Smooth muscle cell (in vitro differentiated cells): ENCODE data around the gene BFSP1. TPM values are rescaled to one million over a fixed set of nuclear protein-coding genes. Genes with fewer than 3 reads are reported as not detected.

Experiments used
- DNase-seq: peaks from one replicate; lab custom pipeline; 2025; ENCODE audit not compliant: unreplicated experiment; lab: John Stamatoyannopoulos, UW
- H2AFZ ChIP-seq: fragments of 200-600 bp; sonication (generic); 2 replicates; pipeline ENCODE4 v1.6.0; 2016; ENCODE audit warnings: antibody characterized with exemption, low read depth, mild to moderate bottlenecking
- H3F3A ChIP-seq: fragments of 200-600 bp; sonication (generic); 2 replicates; pipeline ENCODE4 v1.6.0; 2017; ENCODE audit warnings: antibody characterized with exemption, low read depth
- H3K27ac ChIP-seq: fragments of 200-600 bp; sonication (generic); 2 replicates; pipeline ENCODE4 v1.5.1; 2016; ENCODE audit warnings: low read depth, mild to moderate bottlenecking
- H3K27me3 ChIP-seq: fragments of 200-600 bp; sonication (generic); 2 replicates; pipeline ENCODE4 v1.6.1; 2016; ENCODE audit warnings: low read depth, mild to moderate bottlenecking
- H3K36me3 ChIP-seq: fragments of 200-600 bp; sonication (generic); 2 replicates; pipeline ENCODE4 v1.5.1; 2016; ENCODE audit warnings: low read depth
- H3K4me1 ChIP-seq: fragments of 200-600 bp; sonication (generic); 2 replicates; pipeline ENCODE4 v1.5.1; 2016; ENCODE audit warnings: low read depth
- H3K4me2 ChIP-seq: fragments of 200-600 bp; sonication (generic); 2 replicates; pipeline ENCODE4 v1.6.0; 2016; ENCODE audit warnings: mild to moderate bottlenecking
- H3K4me3 ChIP-seq: fragments of 200-600 bp; sonication (generic); 2 replicates; pipeline ENCODE4 v1.5.1; 2016; ENCODE audit warnings: mild to moderate bottlenecking
- H3K79me2 ChIP-seq: fragments of 200-600 bp; sonication (generic); 2 replicates; pipeline ENCODE4 v1.6.0; 2016; ENCODE audit warnings: low read depth, mild to moderate bottlenecking
- H3K9ac ChIP-seq: fragments of 200-600 bp; sonication (generic); 2 replicates; pipeline ENCODE4 v1.6.0; 2016; ENCODE audit warnings: low read depth
- H3K9me3 ChIP-seq: fragments of 200-600 bp; sonication (generic); replicated peaks from 2 replicates; pipeline ENCODE4 v1.5.1; 2016; ENCODE audit warnings: low read depth
- H4K20me1 ChIP-seq: fragments of 200-600 bp; sonication (generic); 2 replicates; pipeline ENCODE4 v1.6.0; 2016; ENCODE audit warnings: low read depth
- CTCF ChIP-seq: fragments of 200-600 bp; sonication (generic); IDR thresholded peaks from 2 replicates; pipeline ENCODE4 v1.5.1; 2017; ENCODE audit warnings: borderline replicate concordance, mild to moderate bottlenecking, antibody characterized with exemption; ENCODE audit not compliant: insufficient read depth, poor library complexity, severe bottlenecking
- WGBS: methylation state at CpG from one replicate; pipeline ENCODE4 v1.1.7; 2016; ENCODE audit warnings: low lambda C conversion rate; 5-methylcytosine and 5-hydroxymethylcytosine counted together
- polyA plus RNA-seq: library from polyadenylated mRNA; unstranded; fragments of >200 nt; fragmentation: Nextera tagmentation; extraction: Ambion mirVana; gene quantifications from 2 replicates; pipeline ENCODE4 v1.2.1, GENCODE V29; 2016
- total RNA-seq: library from RNA; depleted of rRNA; stranded (reverse); fragments of >200 nt; gene quantifications from 2 replicates; pipeline ENCODE4 v1.2.3, GENCODE V29; 2014

The BFSP1 gene
- total and polyA plus RNA-seq, 2 experiments from 2014 or later = 0.76 to 1.6 TPM

- no peak overlapping the region for H3K27ac ChIP-seq
- H3K4me3 ChIP-seq = no peak overlapping the region
- H2AFZ ChIP-seq = no peak overlapping the region
- H3K79me2 ChIP-seq = no peaks in the 10 kb centered on the region
- no peaks in the 10 kb centered on the region for H3F3A ChIP-seq
- H3K9ac ChIP-seq = no peak overlapping the region
- no peak for DNase-seq
- no peaks in the 10 kb centered on the region for H3K9me3 ChIP-seq
- no peak for TF ChIP-seq CTCF
- H3K4me2 ChIP-seq = no peak overlapping the region
- no peaks in the 10 kb centered on the region for H3K4me1 ChIP-seq
- no peaks in the 10 kb centered on the region for H3K27me3 ChIP-seq
- H3K36me3 ChIP-seq = no peaks in the 10 kb centered on the region
- no peaks in the 10 kb centered on the region for H4K20me1 ChIP-seq
- 86% methylated on average over 7 of the region's 7 CpGs for WGBS
Measured at GRCh38 chr20:17466641-17467040, 64.5 kb downstream of the BFSP1 start.

- Histone ChIP-seq H3K27ac (no peak overlapping the region), H3K4me3 (no peak overlapping the region), H3K79me2 (no peaks in the 10 kb centered on the region), H2AFZ (no peak overlapping the region), H3F3A (no peaks in the 10 kb centered on the region), H3K27me3 (no peaks in the 10 kb centered on the region), H3K36me3 (no peaks in the 10 kb centered on the region), H3K4me1 (no peaks in the 10 kb centered on the region), H3K9me3 (no peaks in the 10 kb centered on the region), H3K4me2 (no peak overlapping the region), H4K20me1 (no peaks in the 10 kb centered on the region), H3K9ac (no peak overlapping the region)
- 90% methylated on average over 10 of the region's 10 CpGs for WGBS
- DNase-seq = no peak
- TF ChIP-seq CTCF = no peak
Measured at GRCh38 chr20:17465236-17465635, 65.9 kb downstream of the BFSP1 start.

- Histone ChIP-seq H3F3A (no peaks in the 10 kb centered on the region), H3K4me3 (no peak overlapping the region), H4K20me1 (no peaks in the 10 kb centered on the region), H3K4me2 (no peak overlapping the region), H3K27me3 (no peaks in the 10 kb centered on the region), H2AFZ (no peak overlapping the region), H3K79me2 (no peaks in the 10 kb centered on the region), H3K9me3 (no peaks in the 10 kb centered on the region), H3K27ac (no peak overlapping the region), H3K4me1 (no peaks in the 10 kb centered on the region), H3K36me3 (no peaks in the 10 kb centered on the region), H3K9ac (no peak overlapping the region)
- no peak for DNase-seq
- TF ChIP-seq CTCF = no peak
- WGBS = 96% methylated on average over 1 of the region's 1 CpG
Measured at GRCh38 chr20:17463711-17464110, 67.5 kb downstream of the BFSP1 start.

GRCh38 chr20:17461941-17462340, 69.2 kb downstream of the BFSP1 start:
- no peaks in the 10 kb centered on the region for H3K27me3 ChIP-seq
- no peaks in the 10 kb centered on the region for H3K4me1 ChIP-seq
- no peak for DNase-seq
- H3K27ac ChIP-seq = no peak overlapping the region
- no peak overlapping the region for H3K4me2 ChIP-seq
- no peak overlapping the region for H3K4me3 ChIP-seq
- H3F3A ChIP-seq = no peaks in the 10 kb centered on the region
- H3K9me3 ChIP-seq = no peaks in the 10 kb centered on the region
- no peaks in the 10 kb centered on the region for H3K79me2 ChIP-seq
- WGBS = 85% methylated on average over 3 of the region's 3 CpGs
- H3K9ac ChIP-seq = no peak overlapping the region
- TF ChIP-seq CTCF = no peak
- H3K36me3 ChIP-seq = no peaks in the 10 kb centered on the region
- H2AFZ ChIP-seq = no peak overlapping the region
- H4K20me1 ChIP-seq = no peaks in the 10 kb centered on the region
